GM19324 (cell line): Measurements from ENCODE around the gene FLT3.
"Not testable (repeated sequence)": the region's sequence is repeated elsewhere in the genome, so short reads cannot be mapped to it uniquely, and the experiment has no call there.

Experiments used
- ATAC-seq: cut with Tn5 transposase; IDR thresholded peaks from one replicate; pipeline ENCODE4 v1.9.1; 2021; ENCODE audit warnings: mild to moderate bottlenecking, moderate library complexity; ENCODE audit not compliant: unreplicated experiment, low FRiP score

FLT3 gene

GRCh38 chr13:27975564-27976361 lies 124.6 kb downstream of the FLT3 start:
- ATAC-seq, result no peak

GRCh38 chr13:27973961-27974662 lies 126.3 kb downstream of the FLT3 start:
- no peak for ATAC-seq

DNA sequence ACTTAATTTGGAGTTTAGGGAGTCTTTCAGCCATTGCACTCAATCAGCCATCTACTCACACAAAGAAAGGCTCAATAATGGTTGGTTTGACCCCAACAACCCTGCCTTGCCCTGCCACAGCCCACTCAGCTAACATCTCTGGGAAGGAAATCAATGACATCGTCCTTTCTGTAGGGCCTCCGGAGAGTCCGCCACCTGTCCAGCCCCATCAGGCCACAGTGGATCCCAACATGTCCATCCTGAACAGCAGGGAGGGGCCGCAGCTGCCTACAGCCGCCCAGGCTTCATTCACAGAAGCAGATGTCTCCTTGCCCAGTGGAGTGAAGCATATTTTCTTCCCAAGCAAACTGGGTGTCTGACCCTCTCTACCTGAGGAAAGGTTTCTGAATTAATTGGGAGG lies 127.1 kb downstream of the FLT3 start:
- ATAC-seq, result no peak

DNA sequence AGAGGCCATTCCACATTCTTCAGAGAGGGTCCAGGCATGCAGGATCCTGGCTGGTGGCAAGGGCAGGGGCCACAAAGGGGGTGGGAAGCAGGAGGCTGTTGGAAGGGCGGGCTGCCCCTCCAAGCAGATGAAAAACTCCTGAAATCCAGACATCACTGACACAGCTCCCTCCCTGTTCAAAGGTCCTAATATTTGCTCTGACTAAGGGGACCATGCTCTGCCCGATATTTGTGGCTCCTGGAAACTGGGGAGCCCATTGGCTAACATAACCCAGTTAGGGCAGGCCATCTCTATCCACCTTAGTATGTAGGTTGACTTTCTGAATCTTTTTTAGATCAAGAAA lies 127.9 kb downstream of the FLT3 start:
- no peak for ATAC-seq

- ATAC-seq, result no peak
Observed at GRCh38 chr13:27971776-27972477, 128.4 kb downstream of the FLT3 start.

DNA sequence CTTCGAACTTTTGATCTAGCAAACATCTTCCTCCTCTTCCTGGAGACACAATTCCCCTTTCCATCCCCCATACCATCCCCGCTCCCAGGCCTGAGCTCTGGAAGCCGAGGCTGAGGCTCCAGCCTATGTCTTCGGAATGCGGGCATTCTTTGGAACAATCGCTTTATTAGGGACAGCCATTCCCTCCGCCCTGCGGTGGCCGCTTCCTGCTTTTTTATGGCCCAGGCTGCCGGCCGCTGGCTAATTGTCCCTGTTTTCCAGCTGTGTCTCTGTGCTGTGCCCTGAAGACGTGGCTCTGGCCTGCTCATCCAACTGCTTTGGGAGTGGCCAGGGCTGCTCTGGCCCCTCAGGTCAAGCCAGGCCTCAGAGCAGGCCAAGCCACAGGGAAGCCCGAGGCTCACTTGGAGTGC lies 129.1 kb downstream of the FLT3 start:
- no peak for ATAC-seq

DNA sequence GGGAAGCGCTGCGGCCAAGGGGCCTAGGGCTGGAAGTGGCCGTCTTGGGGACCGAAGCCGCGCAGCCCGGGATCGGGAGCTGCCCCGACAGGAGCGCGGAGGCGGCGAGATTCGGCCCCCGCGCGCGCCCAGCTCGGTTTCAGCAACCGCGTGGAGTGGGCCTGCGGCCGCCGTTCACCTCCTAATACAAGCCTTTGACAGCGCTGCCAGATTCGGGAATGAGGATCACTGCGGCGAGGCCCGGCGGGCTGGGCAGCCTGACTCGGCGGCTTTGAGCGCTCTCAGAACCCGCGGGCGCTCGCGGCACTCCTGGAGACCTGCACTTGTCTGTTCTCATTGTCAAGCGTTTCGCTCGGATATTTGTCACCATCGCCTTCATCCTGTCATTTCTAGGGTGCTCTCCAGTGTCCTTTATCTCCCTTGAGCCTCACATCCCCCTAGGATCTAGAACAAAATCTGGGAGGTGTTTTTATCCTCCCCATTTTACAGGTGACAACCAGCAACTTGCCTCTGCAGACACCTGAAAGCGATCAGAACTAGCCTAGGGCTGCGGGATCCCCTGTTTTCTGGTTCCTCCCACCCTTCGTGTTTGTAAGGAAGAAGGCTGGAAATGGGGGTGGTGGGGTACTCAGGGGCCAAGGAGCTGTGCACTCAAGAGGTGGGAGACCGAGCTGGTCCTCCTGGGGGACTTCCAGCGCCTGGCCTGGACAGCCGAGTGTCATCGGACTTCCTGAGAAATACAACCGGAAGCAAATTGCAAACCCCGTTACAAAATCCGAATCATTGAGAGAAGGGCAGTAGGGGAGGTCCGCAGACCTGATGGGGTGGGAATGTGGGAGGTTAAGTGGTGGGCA lies 129.8 kb downstream of the FLT3 start:
- no peak for ATAC-seq

DNA sequence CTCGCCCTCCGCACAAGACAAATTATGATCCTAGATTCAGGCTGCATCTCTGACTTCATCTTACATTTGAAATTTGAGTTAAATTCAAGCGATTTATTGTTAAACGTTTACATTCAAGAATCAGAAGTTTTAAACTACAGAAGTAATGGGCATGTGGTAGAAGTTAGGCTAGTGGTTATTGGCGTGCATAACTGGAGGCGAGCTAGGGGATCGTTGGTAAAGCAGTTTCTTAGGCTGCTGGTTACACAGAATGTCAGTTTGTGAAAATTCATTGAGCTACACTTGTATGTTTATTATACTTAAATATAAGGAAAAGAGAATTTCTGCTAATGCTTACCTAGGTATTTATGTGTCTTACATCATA lies 130.5 kb downstream of the FLT3 start:
- no peak for ATAC-seq

- no peak for ATAC-seq
Observed at GRCh38 chr13:27969082-27969865, 131.1 kb downstream of the FLT3 start, which contains the start of gene CDX2. Gene CDX2 (minus strand): TSS chr13:27969315. CDS start chr13:27969006, 309 bp downstream.

DNA sequence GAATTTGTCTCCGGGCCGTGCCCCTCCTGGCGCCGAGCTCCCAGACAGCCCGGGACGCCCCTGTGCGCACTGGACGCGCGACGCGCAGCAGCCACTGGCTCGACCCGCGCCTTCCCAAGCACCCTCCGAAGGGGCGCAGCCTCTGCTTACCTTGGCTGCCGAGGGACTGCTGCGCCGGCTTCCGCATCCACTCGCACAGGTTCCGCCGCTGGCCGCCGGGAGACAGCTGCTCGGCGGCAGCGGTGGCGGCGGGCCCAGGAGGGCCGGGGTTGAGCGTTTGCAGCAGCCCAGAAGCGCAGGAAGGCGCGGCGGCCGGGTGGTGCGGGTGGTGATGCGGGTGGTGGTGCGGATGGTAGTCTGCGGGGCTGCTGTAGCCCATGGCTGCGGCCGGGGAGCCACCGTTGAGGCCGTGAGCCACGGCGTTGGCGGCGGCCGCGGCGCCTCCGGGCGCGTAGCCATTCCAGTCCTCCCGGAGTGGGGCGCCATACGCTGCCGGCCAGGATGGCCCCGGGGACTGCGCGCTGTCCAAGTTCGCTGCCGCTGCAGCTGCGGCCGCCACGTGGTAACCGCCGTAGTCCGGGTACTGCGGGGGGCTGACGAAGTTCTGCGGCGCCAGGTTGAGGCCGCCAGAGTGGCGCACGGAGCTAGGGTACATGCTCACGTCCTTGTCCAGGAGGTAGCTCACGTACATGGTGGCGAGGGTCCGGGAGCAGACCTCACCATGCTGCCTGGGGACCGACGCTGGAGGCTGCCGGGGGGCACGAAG lies 131.9 kb downstream of the FLT3 start:
- ATAC-seq, result no peak

GRCh38 chr13:27967736-27968315 lies 132.6 kb downstream of the FLT3 start:
- ATAC-seq, result no peak

- no peak for ATAC-seq
Observed at GRCh38 chr13:27967203-27967735, 133.1 kb downstream of the FLT3 start.

GRCh38 chr13:27966641-27967202 lies 133.7 kb downstream of the FLT3 start:
- ATAC-seq, result no peak

- no peak for ATAC-seq
Observed at GRCh38 chr13:27965740-27966640, 134.4 kb downstream of the FLT3 start.

DNA sequence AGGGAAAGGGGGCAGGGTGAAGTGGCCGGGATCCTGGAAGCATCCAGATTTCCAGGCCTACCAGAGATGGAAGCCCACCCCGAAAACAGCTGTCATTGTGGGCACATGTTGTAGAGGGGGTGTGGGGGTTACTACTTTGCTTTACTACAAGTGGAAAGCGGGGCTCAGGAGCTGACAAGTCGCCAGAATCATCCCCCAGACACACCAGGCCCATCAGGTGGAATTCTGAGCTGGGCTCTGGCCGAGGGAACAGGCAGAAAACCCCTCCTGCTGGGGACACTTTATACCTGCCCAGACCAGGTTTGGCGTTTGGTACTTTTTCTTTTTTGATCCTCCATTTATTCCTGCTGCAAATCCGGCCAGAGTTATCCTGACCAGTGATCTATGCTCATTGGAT lies 135.0 kb downstream of the FLT3 start:
- no peak for ATAC-seq

- no peak for ATAC-seq
Observed at GRCh38 chr13:27964741-27965323, 135.5 kb downstream of the FLT3 start.

GRCh38 chr13:27964206-27964605 lies 136.2 kb downstream of the FLT3 start:
- not testable (repeated sequence) for ATAC-seq
